Activated gamma-delta T cell treated with anti-CD3 and anti-CD28 coated beads, Interleukin-2, amount 50 U/mL, for 16 hours (primary cell): ENCODE measurements around the gene SLC25A47.
A peak's percentile ranks its signal among the peaks of the same experiment; 100 is the strongest.
"Not testable (repeated sequence)": the region's sequence is repeated elsewhere in the genome, so short reads cannot be mapped to it uniquely, and the experiment has no call there.

ENCODE experiments used
- DNase-seq: peaks from one replicate; pipeline ENCODE4 v3.0.0-alpha.2; 2020; ENCODE audit warnings: low read depth

SLC25A47 gene

DNA sequence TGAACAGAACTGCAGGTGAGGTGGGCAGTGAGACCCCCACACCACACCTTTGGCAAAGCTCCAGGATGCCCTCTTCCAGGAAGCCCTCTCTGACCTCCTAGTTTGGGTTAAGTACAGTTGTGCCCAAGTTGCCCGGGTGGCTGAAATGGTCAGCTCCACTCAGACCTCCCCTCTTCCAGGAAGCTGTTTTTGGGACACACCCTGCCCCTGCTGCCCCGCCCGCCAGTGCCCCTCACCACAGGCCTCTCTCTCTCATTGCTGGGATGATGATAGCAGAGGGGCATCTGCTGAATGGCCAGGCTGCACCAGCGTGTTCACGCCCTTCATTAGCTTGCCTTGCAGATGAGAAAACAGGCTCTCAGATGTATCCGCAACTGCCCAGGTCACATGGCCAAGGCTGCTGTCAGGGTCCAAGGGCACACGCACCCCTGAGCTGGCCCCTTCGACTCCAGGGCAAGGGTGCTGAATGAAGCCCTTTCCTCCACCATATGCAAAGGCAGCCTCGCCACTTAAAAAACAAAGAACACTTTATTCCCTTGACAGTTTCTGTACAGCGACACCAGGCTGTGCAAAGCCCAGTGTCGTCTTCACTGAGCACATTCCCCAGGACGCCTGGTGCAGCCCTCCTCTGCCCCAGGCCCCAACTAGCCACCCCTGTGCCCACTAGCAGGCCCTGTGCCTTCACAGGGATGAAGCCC lies 32.4 kb upstream of the SLC25A47 start:
- DNase-seq, result no peak

DNA sequence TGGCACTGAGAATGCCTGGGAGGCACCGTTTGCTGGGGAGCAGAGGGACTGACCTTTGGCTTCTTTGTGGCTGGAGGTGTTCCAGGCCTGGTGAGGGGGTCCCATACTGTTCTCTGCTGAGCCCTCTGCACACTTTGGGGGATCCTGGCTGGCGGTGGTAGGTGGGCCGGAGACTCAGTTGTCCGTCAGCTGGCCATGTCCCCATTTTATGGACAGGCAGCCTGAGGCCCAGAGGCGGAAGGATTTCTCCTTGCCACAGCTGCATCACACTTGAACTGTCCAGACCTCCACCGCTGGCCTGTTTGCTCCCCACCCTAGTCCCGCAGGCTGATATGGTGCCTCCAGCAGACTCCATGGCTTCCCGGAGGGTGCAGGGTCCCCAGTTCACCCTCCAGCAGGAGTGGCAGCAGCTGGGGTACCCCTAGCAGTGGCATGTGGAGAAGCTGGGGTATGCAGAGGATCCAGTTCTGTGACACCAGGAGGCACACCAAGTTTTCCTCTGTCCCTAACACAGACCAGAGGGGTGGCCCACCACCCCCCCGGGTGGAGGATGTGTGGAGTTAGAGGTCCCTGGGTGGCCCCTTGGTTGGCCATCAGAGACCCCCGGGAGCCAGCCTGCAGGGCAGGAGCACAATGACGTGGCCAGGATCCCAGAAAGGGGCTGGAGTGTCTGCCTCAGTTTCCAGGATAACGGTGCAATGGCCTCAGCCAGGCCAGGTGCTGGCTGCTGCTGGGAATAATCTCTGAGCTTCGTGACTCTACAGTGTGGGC lies 31.6 kb upstream of the SLC25A47 start:
- DNase-seq, result no peak

DNA sequence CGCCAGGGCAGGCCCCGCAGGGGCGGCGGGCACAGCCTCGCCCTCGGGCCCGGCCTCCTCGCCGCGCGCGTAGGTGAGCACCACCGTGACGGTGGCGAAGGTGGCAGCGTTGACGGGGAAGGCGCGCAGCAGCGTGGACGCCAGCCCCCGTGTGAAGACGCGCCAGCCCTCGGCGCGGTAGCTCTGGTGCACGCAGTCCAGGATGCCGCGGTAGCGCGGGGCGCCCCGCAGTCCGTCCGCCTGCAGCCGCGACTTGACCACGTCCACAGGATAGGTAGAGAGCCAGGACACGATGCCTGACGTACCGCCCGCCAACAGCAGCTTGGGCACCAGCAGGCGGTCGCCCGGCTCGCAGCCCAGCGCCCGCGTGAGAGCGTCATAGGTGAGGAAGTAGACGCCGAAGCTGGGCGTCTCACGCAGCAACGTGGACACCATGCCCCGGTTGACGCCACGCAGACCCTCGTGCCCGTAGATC lies 30.8 kb upstream of the SLC25A47 start:
- no peak for DNase-seq

DNA sequence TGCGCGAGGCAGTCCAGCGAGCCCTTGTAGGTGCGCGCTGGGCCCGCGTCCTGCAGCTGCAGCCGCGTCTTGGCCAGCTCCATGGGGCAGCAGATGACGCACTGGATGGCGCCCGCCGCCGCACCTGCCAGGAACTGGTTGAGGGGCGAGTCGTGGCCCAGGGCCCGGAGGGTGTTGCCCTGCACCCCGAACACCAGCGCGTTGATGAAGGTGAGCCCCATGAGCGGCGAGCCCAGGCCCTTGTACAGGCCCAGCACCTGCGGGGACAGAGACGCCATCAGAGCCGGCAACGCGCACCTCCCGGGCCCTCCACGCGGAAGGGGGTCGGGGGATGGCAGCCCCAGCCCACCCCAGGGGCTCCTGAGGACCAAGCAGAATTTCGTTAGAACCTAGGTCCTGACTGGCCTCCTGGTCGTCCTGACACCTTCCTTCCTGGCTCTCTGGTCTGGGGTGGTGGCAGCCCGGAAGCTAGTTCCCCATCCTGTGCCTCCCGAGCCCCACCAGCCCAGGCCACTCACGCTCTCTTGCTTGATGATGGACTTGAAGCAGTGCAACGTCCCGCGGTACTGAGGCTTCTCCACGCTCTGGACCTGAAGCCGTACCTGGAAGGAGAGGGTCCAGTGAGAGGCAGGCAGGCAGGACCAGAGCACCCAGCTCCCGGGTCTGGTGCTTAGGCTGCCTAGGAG lies 30.2 kb upstream of the SLC25A47 start:
- no peak for DNase-seq

DNA sequence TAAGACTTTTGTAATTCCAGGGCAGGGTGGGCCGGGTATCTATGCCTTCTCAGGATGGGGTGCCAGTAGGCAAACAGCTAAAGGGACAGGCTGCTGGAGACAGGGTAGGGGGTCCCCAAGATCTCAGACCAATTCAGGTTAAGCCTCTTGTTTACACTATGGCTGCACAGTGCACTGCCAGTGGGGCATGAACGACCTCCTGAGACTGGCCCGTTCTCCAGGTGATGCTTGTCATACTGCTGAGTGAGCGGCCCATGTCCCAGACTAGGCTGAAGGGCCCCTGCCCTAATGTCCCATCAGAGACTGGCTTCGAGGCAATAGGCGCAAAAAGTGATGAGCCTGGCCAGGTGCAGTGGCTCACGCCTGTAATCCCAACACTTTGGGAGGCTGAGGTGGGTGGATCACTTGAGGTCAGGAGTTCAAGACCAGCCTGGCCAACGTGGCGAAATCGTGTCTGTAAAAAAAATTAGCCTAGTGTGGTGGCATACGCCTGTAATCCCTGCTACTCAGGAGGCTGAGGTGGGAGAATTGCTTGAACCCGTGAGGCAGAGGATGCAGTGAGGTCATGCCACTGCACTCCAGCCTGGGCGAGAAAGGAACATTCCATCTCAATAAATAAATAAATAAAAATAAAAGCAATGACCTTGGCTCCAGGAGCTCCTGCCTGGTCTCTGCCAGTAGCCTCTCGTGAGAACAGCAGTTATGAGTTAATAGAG lies 29.5 kb upstream of the SLC25A47 start:
- DNase-seq, result no peak

DNA sequence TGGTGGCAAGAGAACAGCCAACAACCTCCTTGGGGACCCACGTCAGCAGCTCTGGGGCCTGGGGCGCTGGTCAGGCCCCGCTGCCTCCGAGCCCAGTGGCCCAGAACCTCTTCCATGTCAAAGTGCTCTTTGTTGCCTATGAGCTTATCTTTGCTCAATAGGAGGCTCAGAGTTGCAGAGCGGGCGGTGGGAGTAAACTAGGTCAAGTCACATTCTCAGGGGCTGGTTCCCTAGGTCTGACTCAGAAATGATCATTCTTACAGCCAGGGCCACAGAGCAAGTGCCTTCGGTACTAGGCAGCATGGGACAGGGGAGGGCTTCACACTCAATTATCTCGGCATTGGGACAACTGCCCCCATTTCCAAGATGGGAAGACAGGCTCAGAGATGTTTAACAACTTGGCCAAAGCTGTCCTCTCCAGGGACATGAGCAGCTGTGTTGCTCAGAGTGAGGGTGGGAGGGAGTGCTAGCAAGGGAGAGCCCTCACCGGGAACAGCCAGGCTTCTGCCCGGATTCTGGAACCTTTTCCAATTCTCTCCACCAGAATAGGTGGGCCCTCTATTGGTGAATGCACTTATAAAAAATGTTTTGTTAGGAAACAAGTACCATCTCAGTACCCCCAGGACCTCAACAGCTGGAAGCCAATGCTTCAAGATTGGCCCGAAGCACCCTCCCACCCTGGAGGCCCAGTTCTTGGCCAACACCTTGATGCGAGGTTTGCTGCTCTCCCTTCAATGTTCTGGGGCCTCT lies 28.8 kb upstream of the SLC25A47 start:
- DNase-seq, result no peak

DNA sequence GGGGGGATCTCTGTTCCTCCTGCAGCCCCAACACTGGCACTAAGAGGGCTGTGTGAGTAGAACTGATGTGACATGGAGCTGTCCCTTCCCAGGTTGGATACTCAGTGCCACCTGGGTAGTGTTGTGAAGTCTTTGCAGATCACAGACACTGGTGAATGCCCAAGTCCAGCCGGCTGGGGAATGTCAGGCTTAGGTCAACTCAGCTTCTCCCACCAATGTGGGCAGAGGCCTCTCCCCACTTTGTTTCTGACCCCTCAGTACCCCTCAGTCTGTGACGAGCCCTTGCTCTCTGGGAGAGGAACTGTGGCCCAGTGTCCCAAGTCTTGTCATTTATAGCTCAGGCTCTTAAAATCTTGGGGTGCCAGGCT lies 28.2 kb upstream of the SLC25A47 start:
- DNase-seq, result no peak

DNA sequence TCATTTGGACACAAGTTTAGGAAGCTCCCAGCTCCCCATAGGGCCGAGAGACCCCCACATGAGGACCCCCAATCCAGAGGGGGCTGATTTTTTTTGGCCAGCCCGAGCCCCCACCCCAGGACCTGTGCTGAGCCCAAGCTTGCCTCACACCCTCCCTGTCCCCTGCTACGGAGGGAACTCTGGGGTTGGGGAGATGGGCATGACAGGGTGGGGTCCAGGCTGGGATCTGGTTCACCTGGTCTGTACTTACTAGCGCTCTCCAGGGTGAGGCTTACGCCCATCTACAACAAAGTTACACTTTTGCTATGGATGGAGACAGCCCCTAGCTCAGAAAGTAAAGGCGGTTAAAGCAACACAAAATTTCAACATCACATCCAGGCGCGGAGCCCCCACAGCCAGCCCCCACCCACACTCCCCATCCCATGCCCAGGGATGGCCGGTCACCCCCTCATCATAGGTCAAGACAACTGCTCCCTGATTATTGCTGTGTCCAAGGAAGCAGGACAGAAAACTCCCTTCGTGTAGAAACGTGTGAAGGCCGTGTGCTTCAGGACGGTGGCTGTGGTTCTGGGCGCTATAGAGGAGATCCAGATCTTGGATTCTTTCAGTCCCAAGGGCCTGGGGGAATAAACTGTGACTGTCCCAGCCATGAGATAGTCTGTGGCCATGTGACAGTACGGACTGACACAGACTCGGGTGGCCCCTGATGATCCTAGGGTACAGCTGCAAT lies 27.6 kb upstream of the SLC25A47 start:
- no peak for DNase-seq

DNA sequence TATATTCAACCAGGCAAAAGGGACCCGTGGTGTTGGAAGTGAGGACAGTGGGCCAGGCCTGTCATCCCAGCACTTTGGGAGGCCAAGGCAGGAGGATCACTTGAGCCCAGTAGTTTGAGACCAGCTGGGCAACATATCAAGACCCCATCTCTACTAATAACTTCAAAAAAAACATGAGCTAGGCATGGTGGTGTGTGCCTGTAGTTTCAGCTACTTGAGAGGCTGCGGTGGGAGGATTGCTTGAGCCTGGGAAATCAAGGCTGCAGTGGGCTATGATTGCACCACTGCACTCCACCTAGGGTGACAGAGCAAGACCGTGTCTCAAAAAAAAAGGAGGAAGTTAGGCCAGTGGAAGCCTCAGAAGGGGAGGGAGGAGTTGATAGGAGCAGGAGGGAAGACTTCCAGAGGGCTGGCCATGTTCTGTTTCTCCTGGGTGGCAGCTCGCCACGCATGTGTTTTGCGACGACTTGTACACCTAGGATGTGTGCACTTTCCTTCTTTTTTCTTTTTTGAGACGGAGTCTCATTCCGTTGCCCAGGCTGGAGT lies 27.0 kb upstream of the SLC25A47 start:
- no peak for DNase-seq

DNA sequence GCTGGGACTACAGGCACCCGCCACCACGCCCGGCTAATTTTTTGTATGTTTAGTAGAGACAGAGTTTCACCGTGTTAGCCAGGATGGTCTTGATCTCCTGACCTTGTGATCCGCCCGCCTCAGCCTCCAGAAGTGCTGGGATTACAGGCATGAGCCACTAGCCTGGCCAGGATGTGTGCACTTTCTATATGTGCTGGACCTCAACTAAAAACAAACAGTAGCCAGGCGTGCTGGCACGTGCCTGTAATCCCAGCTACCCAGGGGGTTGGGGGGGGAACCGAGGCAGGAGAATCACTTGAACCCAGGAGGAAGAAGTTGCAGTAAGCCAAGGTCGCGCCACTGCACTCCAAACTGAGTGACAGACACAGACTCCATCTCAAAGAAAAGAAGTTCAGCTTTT lies 26.4 kb upstream of the SLC25A47 start:
- not testable (repeated sequence) for DNase-seq

DNA sequence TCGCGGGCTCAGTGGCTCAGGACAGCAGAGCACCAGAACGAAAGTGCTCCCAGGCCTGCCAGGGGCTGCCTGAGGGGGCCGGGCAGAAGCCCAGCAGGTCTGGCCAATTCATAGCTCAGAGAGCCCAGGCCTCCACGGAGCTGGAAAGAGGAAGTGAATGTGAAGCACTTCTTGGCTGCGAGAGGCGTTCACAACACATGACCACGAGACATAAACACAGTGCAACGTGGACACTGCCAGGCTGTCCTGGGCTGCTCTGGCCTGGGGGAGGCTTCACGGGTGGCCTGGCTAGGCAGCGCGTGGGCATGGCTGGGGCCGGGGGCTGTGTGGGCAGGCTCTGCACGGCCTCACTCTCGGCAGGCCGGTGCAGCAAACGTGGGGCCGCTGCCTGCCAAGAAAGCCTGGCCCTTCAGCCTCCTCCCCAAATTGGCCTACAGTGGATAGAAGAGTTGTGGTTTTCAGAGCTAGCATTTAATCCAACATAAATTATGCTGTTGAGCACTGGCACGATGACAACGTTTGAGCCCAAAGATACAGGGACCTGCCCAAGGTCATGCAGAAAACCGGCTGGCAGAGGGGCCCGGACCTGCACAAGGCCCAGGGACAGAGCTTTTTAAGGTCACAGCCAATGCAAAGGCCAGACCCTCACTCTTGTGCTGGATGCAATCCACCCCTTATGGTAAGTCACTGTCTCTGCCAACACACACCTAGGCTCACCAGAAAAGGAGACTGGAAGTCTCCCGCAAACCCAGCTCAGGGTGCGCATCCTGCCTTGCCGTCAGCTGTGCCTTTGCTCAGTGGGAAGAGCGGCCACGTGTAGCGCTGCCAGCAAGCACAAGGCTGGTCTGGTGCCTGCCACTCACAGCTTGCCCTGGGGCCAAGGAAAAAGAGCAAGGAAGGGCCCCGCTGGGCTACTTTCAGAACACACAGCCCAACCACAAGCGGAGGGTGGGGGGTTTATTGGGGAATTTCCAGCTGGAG lies 25.5 kb upstream of the SLC25A47 start:
- no peak for DNase-seq

DNA sequence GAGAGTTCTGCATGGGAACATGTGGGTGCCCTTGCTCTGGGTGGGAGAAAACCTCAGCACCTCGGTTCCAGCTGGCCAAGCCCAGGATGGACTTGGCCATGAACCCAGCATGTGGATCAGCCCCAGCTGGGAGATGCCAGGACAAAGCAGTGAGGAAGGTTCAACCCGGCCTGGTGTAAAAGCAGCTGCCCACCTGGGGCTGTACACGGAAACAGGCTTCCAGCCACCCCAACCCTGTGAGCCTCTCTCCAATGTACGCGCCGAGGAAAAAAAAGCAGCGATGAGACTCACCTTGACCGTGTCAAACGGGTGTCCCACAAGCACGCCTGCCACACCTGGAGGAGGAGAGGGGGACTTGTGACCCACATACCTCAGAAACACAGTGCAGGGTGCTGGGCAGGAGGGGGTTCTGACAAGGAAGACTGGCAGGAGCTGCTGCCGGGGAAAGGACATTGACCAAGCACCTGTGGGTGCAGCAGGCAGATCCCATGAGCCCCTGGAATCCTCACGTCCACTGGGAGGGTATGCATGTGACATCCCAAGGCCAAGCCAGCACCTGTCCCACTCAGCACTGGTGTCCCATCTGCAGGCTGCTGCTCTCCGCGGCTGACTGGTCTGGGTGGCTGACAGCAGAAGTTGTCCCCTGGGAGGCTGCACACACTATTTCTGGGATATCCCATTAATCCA lies 24.4 kb upstream of the SLC25A47 start:
- DNase-seq, result no peak

DNA sequence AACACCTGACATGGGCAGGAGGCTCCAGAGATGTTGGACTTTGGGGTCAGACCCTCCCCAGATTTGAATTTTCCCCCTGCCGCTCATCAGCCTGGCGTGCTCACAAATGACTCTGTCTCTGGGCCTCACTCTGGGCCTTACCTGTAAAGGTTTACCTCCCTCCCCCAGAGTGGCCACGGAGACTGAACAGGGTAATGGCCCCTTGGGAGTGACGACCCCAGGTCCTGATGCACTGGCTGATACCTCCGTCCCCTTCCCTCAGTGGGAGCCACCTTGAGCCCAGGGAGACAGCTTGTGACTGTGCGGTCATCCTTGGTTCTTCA lies 23.9 kb upstream of the SLC25A47 start:
- no peak for DNase-seq

DNA sequence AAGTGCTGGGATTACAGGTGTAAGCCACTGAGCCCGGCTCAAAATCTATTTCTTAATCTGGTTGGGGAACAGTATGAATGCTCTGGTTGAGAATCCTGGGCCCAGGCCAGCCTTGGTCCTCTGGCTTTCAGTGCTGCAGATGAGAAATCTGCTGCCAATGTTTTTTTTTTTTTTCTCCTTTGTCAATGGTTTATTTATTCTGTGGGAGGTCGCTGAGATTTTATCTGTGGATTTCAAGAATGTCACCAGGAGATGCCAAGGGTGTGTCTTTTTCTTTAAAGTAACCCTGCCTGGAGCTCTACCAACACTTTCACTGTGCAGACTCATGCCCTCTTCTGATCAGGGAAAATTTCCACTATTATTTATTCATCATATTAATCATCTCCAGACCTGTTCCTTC lies 20.5 kb upstream of the SLC25A47 start:
- DNase-seq, result no peak

DNA sequence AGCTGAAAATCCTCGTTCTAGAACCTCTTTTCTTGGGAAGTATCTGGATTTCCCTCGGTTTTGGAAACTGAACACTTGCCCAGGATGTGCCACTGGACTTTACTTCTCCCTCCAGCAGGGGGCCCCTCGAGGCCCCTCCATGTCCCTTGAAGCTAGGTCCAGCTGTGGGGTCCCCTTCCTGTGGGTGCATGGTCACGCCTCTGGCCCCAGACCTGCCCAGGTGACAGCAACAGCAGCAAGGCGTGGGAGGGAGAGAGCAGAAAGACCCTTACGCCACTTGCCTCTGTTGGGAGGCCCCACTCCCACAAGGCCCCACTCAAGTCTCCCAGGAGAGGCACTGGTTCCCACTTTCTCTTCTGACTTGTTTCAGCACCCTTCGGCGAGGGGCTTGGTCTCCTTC lies 20.0 kb upstream of the SLC25A47 start:
- no peak for DNase-seq

DNA sequence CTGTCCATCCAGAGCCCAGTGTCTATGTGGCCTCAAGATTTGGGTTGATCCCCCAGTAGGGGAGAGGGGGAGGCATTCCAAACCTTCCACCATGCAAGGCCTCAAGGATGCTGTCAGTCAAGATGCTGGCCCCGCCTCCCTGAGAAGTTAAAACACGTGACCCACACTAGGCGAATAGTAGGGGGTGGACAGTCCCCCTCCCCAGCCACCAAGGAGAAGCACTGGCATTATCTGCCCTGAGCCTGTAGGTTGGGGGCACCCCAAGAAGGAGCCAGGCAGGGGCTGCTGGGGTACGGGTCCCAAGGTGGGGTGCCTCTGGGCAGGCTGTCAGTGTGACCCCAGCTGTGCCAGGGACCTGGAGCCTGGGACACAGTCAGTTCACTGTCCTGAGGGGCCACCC lies 19.2 kb upstream of the SLC25A47 start:
- no peak for DNase-seq

DNA sequence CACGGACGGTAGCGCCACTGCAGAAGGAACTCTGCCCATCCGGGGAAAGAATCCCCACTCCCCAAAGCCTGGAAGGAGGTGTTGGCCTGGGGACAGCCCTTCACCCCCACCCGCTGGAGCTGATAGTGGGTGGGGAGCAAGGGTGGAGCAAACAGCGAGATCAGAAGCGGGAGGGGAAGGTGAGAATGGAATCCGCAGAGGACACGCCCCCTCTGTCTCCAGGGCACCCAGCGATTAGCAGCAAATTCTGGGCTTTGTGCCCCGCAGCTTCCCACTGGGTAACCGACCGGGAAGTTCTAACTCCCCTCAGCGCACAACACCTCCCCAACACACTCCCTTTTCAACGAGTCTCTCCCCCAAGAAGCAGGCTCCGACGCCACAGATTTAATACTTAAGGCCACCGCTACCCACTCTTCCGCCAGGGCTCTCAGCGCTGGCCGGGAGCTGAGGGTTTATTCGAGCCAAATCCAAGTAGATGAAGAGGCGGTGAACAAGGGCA lies 18.3 kb upstream of the SLC25A47 start:
- no peak for DNase-seq

DNA sequence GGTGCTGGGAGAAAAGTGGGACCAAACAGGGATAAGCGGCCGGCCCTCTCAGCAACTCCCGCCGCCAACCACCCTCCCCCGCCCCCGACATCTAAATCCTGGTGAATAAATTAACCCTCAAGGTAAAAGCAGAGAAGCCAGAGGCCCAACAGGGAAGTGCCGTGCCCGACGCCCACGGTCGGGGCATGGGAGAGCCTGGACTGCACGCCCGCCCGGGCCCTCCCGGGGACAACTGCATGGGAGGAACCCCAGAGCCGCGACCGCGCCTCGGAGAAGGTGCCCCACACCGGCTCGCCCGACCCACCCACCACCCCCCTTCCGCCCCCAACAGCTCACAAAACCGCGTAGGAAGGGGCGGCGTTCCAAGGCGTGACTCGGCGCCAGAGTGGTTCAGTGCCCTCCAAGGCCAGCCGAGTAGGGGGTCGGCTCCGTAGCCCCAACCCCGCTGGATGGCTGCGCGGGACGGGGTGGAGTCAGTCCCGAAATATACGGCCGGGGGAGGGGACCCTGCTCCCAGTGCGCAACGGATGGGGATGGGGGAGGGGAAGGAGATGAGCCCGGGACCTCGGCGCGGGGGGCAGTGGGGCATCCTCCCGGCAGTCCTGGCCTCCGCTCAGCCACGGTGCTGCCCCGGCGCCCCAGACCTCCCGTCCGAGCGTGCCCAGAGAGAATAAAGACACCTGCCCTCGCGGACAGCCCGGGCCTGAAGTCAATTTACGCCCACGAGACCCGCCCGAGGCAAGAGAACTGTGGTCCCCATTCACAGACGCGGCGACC lies 17.6 kb upstream of the SLC25A47 start:
- DNase-seq, result peak; percentile 51
